HG02798 (cell line): ENCODE measurements around the gene KANSL1.

ENCODE experiments used
- ATAC-seq: cut with Tn5 transposase; IDR thresholded peaks from one replicate; pipeline ENCODE4 v1.9.1; 2021; ENCODE audit warnings: mild to moderate bottlenecking; ENCODE audit not compliant: unreplicated experiment, poor library complexity

The KANSL1 gene

DNA sequence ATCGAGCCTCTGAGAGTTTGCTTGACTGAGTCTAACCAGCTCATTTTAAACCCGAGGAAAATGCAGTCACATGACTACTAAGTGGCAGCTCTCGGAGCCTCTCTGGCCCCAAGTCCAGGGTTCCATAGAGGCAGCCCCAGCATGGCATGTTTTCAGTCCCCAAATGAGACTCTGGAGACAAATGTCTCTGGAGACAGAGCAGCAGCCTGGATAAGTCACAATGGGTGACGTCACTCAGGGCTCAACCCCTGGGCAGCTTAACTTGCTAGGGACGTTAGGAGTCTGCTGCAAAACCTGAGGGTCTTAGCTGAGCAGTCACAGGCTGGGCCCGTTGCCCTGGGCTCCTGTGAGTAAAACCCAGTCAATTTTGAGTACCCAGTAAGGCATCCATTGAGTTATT lies 201.1 kb downstream of the KANSL1 start:
- ATAC-seq: no peak

- no peak for ATAC-seq
Measured at GRCh38 chr17:45991341-45991740, 201.9 kb downstream of the KANSL1 start.

- ATAC-seq: no peak
Measured at GRCh38 chr17:45990886-45991285, 202.3 kb downstream of the KANSL1 start.

GRCh38 chr17:45989759-45990158 lies 203.5 kb downstream of the KANSL1 start:
- no peak for ATAC-seq

DNA sequence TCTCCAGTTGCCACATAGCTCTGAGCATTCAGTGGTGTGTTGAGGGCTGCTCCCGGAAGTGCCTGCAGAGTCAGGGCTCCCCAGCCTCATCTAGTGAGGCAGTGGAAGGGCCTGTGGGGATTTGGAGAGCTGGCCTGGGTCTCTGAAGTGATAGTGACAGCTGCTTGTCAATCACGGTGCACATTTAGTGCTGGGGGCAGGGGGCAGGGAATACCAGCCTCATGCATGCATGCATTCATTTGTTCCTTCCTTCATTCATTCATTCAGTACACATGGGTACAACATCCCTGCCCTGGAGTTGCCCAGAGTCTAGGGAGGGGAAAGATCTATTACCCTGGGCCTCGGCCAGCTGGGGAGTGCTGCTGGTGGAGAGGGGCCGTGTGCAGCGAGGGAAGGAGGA lies 205.5 kb downstream of the KANSL1 start:
- ATAC-seq: no peak

- ATAC-seq: no peak
Measured at GRCh38 chr17:45986056-45986455, 207.2 kb downstream of the KANSL1 start.

DNA sequence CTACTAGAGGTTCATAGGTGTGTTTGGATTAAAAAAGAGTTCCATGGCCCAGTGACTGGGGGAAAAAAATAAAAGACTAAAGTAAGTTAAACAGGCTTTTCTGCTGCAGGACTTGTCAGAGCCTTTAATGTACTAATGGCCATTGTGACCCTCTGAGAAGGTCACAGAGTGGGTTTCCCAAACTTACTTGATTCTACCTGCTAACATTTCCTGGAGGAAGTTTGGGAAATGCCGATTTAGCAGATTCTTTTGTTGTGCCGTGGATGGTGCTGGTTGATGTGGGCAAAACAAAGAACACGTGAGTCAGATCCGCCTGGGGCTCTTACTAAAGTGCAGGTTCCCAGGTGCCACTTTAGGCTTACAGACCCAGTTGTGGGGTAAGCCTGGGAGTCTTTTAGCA lies 207.8 kb downstream of the KANSL1 start:
- no peak for ATAC-seq

- no peak for ATAC-seq
Measured at GRCh38 chr17:45984368-45984767, 208.9 kb downstream of the KANSL1 start.

- no peak for ATAC-seq
Measured at GRCh38 chr17:45983614-45984310, 209.5 kb downstream of the KANSL1 start.

- ATAC-seq: no peak
Measured at GRCh38 chr17:45982791-45983613, 210.2 kb downstream of the KANSL1 start.

DNA sequence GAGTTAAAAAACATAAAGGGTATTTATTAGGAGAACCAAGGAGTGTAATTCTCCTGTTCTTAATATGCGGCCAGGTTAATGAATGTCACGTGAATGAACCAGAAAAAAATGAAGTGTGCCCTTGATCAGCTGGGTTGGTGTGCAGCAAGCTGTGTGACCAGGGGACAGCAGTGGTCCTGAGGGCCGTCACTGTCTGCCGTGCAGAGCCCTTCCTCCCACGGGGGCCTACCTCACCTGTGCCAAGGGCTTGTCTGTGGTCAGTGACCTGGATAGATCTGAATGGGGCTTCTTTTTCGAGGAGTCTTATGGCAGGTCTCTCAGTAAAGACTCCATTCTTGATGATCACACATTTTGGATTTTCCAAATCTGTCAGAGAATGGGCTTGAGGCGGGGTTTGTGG lies 211.9 kb downstream of the KANSL1 start:
- ATAC-seq: no peak

DNA sequence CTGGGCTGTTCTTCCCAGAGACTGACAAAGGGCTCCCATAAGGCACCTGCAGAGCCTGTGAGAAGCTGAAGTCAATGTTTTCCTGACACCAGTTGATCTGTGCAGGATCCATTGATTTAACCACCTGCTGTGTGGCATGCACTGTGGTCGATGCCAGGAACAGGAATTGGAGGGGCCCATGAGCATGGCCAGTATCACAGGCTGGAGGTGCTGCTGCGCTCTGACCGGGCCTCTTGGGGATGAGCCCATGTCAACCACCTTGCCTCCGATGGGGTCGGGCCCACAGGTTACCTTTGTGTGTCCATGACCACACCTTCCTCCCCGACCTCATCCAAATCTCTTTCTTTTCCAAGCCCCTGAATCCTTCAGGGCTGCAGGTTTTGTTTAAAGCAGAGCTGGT lies 212.4 kb downstream of the KANSL1 start:
- no peak for ATAC-seq
